ENCODE results near the gene MGME1. TPM values are rescaled to one million over a fixed set of nuclear protein-coding genes. Genes with fewer than 3 reads are reported as not detected.

Gene MGME1
- polyA plus RNA-seq, 4 donors = 10.5 to 41.5 (median 14.0) TPM

DNA sequence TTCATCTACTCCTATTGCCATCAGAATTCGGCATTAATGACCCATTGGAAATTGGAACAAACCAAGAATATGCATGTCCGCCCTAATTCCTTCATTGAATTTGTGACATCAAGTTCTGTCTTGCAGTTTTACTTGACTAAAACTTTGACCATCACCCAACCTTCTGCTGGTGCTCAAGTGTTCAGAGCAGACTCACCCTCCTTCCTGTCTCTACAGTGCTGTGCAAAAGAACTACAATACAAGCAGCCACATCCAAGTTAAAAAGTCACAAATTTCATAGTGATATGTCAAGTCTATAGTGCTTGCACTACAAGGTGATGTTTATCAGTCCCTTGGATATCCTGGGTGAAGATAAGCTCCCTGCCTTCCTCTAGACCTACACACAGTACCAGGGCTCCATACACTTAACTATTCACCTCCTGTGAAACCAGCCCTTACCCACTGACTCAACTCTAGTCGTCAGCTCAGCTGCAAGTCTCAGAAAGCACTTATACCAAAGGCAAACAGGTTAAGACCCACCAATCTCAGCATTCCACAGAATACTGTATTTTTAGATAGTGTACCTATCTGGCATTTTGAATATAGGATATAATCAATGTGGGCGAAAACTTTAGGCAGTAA is 23.9 kb upstream of the MGME1 start:
- Histone ChIP-seq H3K9me3 (ENCODE audit: control insufficient read depth in 2 of 2, insufficient read depth in 1 of 2, low read depth in 1 of 2, low read length in 1 of 2) (no peaks in the 10 kb centered on the region), H3K4me3 (ENCODE audit: low read depth in 1 of 3, low read length in 3 of 3) (no peak overlapping the region), H3K36me3 (ENCODE audit: control insufficient read depth in 3 of 3, insufficient read depth in 2 of 3, low read depth in 1 of 3, low read length in 3 of 3) (peaks cover 32 to 44% (median 37%) of the 10 kb centered on the region in 3 donors), H3K27me3 (ENCODE audit: control insufficient read depth in 3 of 3, insufficient read depth in 3 of 3, low read length in 3 of 3) (no peaks in the 10 kb centered on the region), H3K4me1 (ENCODE audit: control insufficient read depth in 3 of 3, insufficient read depth in 2 of 3, low read depth in 1 of 3, low read length in 2 of 3) (no peaks in the 10 kb centered on the region), H3K27ac (ENCODE audit: low read depth in 1 of 3, low read length in 2 of 3) (no peak overlapping the region)
- 87 to 98% (median 91%) methylated on average over 4 of the region's 4 CpGs for WGBS, 3 donors
- no peak for DNase-seq
- no peak for FAIRE-seq

DNA sequence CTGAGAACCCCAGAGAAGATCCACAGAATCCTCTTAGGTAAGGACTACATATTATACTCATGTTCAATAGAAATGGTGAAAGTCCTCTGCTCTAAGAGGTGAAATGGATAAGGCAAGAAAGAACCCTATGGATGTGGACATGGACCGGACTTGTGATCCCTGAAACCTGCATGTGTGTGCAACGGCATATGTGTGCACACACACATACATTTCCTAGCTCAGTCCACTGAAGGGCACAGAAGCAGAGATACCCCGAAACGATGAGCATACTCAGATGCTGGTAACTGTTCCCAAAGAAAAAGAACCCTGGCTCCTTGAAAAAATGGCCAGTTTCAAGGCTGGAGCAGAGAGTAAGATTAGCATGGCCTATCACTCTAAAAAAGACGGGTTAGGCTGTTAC is 22.8 kb upstream of the MGME1 start:
- Histone ChIP-seq H3K9me3 (ENCODE audit: control insufficient read depth in 2 of 2, insufficient read depth in 1 of 2, low read depth in 1 of 2, low read length in 1 of 2) (no peaks in the 10 kb centered on the region), H3K27ac (ENCODE audit: low read depth in 1 of 3, low read length in 2 of 3) (no peak overlapping the region), H3K4me1 (ENCODE audit: control insufficient read depth in 3 of 3, insufficient read depth in 2 of 3, low read depth in 1 of 3, low read length in 2 of 3) (no peaks in the 10 kb centered on the region), H3K36me3 (ENCODE audit: control insufficient read depth in 3 of 3, insufficient read depth in 2 of 3, low read depth in 1 of 3, low read length in 3 of 3) (peaks cover 37 to 46% (median 37%) of the 10 kb centered on the region in 3 donors), H3K4me3 (ENCODE audit: low read depth in 1 of 3, low read length in 3 of 3) (no peak overlapping the region), H3K27me3 (ENCODE audit: control insufficient read depth in 3 of 3, insufficient read depth in 3 of 3, low read length in 3 of 3) (no peaks in the 10 kb centered on the region)
- 92 to 96% (median 95%) methylated on average over 5 of the region's 5 CpGs for WGBS, 3 donors
- FAIRE-seq (no peak), DNase-seq (no peak)

DNA sequence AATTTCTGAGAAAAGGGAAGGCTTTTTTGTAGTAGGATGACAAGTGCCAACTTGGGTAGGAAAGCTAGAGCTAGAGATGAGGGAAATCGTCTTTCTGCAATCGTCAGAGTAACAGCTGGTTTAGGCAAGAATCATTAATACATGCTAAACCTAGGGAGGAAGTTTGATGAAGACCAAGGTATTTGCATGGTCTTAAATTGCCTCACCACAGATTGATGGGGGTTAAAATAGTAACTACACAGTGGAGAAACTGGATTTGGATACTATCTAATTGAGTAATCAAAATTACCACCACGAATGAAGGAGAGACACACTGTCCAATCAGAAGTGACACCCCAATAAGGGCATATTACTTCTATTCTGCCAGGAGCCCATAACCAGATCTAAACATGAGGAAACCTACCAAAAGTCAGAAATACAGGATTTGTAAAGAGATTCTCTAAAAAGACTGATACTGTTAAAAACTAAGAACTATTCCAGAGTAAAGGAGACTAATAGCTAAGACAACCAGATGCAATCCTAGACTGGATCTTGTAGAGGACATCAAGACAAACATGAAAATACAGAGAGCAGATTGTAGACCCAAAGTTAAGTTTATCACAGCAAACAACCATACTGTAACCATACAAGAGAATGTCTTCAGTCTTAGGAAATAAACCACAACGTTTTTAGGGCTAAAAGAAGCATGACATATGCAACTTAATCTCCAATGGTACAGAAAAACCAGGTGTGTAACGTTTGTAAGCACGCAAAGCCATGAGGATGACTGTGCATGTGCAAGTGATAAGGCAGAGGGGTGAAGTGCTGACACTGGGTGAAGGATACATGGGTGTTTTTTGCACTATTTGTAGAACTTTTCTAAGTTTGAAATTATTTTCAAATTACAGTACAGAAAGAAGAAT is 22.0 kb upstream of the MGME1 start:
- no peak overlapping the region for H3K27ac ChIP-seq (ENCODE audit: low read depth in 1 of 3, low read length in 2 of 3)
- no peaks in the 10 kb centered on the region for H3K9me3 ChIP-seq (ENCODE audit: control insufficient read depth in 2 of 2, insufficient read depth in 1 of 2, low read depth in 1 of 2, low read length in 1 of 2)
- H3K36me3 ChIP-seq (ENCODE audit: control insufficient read depth in 3 of 3, insufficient read depth in 2 of 3, low read depth in 1 of 3, low read length in 3 of 3) = peaks cover 31 to 45% (median 36%) of the 10 kb centered on the region in 3 donors
- WGBS, 3 donors = 61 to 74% (median 70%) methylated on average over 6 of the region's 6 CpGs
- H3K4me3 ChIP-seq (ENCODE audit: low read depth in 1 of 3, low read length in 3 of 3) = no peak overlapping the region
- no peak for FAIRE-seq
- no peaks in the 10 kb centered on the region for H3K27me3 ChIP-seq (ENCODE audit: control insufficient read depth in 3 of 3, insufficient read depth in 3 of 3, low read length in 3 of 3)
- no peak for DNase-seq
- H3K4me1 ChIP-seq (ENCODE audit: control insufficient read depth in 3 of 3, insufficient read depth in 2 of 3, low read depth in 1 of 3, low read length in 2 of 3) = no peaks in the 10 kb centered on the region

DNA sequence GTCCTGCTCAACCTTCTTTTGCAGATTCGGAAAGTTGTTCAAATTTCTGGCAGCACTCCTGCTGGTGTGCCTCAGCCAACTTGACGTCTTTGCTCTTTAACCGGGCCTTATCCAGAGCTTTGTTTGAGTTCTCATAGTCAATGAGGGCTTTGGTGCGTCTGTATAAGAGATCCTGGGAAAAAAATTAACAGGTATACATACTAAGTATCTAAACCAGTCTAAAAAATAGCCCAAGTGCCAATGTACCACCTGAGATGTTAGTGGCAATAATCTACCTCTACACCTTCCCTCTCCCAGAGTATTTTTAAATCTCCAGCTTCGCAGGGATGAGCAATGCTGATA is 21.4 kb upstream of the MGME1 start:
- FAIRE-seq = no peak
- Histone ChIP-seq H3K27ac (ENCODE audit: low read depth in 1 of 3, low read length in 2 of 3) (no peak overlapping the region), H3K4me1 (ENCODE audit: control insufficient read depth in 3 of 3, insufficient read depth in 2 of 3, low read depth in 1 of 3, low read length in 2 of 3) (no peaks in the 10 kb centered on the region), H3K36me3 (ENCODE audit: control insufficient read depth in 3 of 3, insufficient read depth in 2 of 3, low read depth in 1 of 3, low read length in 3 of 3) (peaks cover 30 to 44% (median 35%) of the 10 kb centered on the region in 3 donors), H3K27me3 (ENCODE audit: control insufficient read depth in 3 of 3, insufficient read depth in 3 of 3, low read length in 3 of 3) (no peaks in the 10 kb centered on the region), H3K4me3 (ENCODE audit: low read depth in 1 of 3, low read length in 3 of 3) (no peak overlapping the region), H3K9me3 (ENCODE audit: control insufficient read depth in 2 of 2, insufficient read depth in 1 of 2, low read depth in 1 of 2, low read length in 1 of 2) (no peaks in the 10 kb centered on the region)
- 70 to 81% (median 78%) methylated on average over 5 of the region's 5 CpGs for WGBS, 3 donors
- no peak for DNase-seq

DNA sequence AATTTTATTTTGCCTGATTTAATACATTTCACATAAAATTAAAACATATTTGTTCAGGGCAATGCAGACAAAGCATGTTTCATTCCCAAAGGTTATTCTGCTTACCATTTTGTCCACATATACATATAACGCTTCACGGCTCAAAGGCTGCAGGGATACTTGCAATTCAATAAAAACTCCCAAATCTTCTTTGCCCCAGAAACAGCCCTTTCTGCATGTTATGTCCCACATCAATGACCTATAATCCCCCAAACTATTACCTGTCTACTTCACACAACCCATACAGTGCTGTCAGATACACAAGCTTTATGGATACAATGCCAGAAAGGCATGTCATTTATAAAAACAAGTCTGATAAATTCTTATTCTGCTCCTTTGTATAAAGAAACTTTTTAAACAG is 20.4 kb upstream of the MGME1 start:
- no peak for FAIRE-seq
- no peaks in the 10 kb centered on the region for H3K9me3 ChIP-seq (ENCODE audit: control insufficient read depth in 2 of 2, insufficient read depth in 1 of 2, low read depth in 1 of 2, low read length in 1 of 2)

DNA sequence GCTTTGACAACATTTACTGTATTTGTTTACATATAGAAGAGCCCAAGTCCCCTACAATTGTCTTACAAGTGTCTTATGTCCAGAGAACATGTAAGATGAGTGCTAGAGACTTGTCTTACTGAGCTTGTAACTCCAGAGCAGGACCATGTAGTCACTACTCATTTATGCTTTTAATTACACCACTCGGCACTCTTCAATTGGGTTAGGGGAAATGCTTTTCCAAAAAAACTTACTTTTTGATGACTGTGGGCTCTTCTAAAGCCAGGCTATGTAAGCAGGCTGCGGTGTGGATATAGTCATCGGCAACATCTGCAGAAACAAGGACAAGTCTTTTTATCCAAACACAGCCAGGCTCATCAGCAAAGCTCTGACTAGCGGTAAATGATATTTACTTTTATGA is 18.9 kb upstream of the MGME1 start:
- FAIRE-seq (no peak), DNase-seq (no peak)
- WGBS, 3 donors = 96 to 98% (median 96%) methylated on average over 4 of the region's 4 CpGs
- Histone ChIP-seq H3K27me3 (ENCODE audit: control insufficient read depth in 3 of 3, insufficient read depth in 3 of 3, low read length in 3 of 3) (no peaks in the 10 kb centered on the region), H3K27ac (ENCODE audit: low read depth in 1 of 3, low read length in 2 of 3) (no peak overlapping the region), H3K36me3 (ENCODE audit: control insufficient read depth in 3 of 3, insufficient read depth in 2 of 3, low read depth in 1 of 3, low read length in 3 of 3) (peaks cover 33 to 44% (median 38%) of the 10 kb centered on the region in 3 donors), H3K9me3 (ENCODE audit: control insufficient read depth in 2 of 2, insufficient read depth in 1 of 2, low read depth in 1 of 2, low read length in 1 of 2) (no peaks in the 10 kb centered on the region), H3K4me1 (ENCODE audit: control insufficient read depth in 3 of 3, insufficient read depth in 2 of 3, low read depth in 1 of 3, low read length in 2 of 3) (no peaks in the 10 kb centered on the region), H3K4me3 (ENCODE audit: low read depth in 1 of 3, low read length in 3 of 3) (no peak overlapping the region)

More for the DNA sequence above, 20.4 kb upstream of the MGME1 start:
- Histone ChIP-seq H3K36me3 (ENCODE audit: control insufficient read depth in 3 of 3, insufficient read depth in 2 of 3, low read depth in 1 of 3, low read length in 3 of 3) (peaks cover 30 to 43% (median 34%) of the 10 kb centered on the region in 3 donors), H3K27me3 (ENCODE audit: control insufficient read depth in 3 of 3, insufficient read depth in 3 of 3, low read length in 3 of 3) (no peaks in the 10 kb centered on the region), H3K27ac (ENCODE audit: low read depth in 1 of 3, low read length in 2 of 3) (no peak overlapping the region), H3K4me1 (ENCODE audit: control insufficient read depth in 3 of 3, insufficient read depth in 2 of 3, low read depth in 1 of 3, low read length in 2 of 3) (no peaks in the 10 kb centered on the region), H3K4me3 (ENCODE audit: low read depth in 1 of 3, low read length in 3 of 3) (no peak overlapping the region)
- DNase-seq = no peak
- WGBS, 3 donors = 96 to 100% (median 98%) methylated on average over 2 of the region's 2 CpGs

DNA sequence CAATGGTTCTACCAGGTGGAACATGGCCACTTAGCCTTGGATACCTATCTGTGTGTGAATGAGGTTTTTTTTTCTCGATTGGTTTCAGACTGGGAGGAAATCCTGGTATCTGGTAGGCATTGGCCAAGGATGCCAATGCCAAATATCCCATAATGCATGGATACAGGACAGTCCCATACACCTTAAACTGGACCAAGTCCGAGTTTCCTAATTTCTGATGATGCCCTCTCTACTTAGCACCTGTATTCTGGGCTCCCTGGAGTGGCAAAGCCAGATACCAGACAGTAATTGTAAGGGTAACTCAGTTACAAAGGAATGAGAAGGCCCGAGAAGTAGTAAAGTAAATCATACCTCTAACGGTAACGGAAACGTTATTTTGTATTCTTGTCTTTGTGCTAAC is 18.1 kb upstream of the MGME1 start:
- Histone ChIP-seq H3K9me3 (ENCODE audit: control insufficient read depth in 2 of 2, insufficient read depth in 1 of 2, low read depth in 1 of 2, low read length in 1 of 2) (no peaks in the 10 kb centered on the region), H3K27ac (ENCODE audit: low read depth in 1 of 3, low read length in 2 of 3) (no peak overlapping the region), H3K4me3 (ENCODE audit: low read depth in 1 of 3, low read length in 3 of 3) (no peak overlapping the region), H3K27me3 (ENCODE audit: control insufficient read depth in 3 of 3, insufficient read depth in 3 of 3, low read length in 3 of 3) (no peaks in the 10 kb centered on the region), H3K4me1 (ENCODE audit: control insufficient read depth in 3 of 3, insufficient read depth in 2 of 3, low read depth in 1 of 3, low read length in 2 of 3) (no peaks in the 10 kb centered on the region), H3K36me3 (ENCODE audit: control insufficient read depth in 3 of 3, insufficient read depth in 2 of 3, low read depth in 1 of 3, low read length in 3 of 3) (peaks cover 34 to 42% (median 35%) of the 10 kb centered on the region in 3 donors)
- WGBS, 3 donors = 76 to 85% (median 83%) methylated on average over 6 of the region's 6 CpGs
- FAIRE-seq = no peak
- DNase-seq = no peak

DNA sequence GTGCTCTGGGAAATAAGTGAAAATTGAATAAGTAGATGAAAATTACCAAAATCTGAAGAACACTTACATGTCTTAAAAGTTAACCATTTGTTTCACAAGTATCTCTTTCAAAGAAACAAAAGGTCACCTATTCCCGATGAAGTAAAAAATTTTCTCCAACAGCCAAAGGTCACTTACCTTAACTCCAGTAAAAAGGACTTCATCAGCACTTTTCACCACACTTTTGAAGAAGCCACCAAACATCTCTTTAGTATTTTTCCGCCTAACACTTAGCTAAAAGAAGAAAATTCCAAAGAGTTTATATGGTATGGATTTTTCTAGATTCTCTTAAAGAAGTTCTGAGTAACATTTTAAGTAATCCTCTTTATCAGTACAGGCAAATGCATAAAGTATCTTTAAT is 17.5 kb upstream of the MGME1 start:
- Histone ChIP-seq H3K27ac (ENCODE audit: low read depth in 1 of 3, low read length in 2 of 3) (no peak overlapping the region), H3K4me1 (ENCODE audit: control insufficient read depth in 3 of 3, insufficient read depth in 2 of 3, low read depth in 1 of 3, low read length in 2 of 3) (no peaks in the 10 kb centered on the region), H3K36me3 (ENCODE audit: control insufficient read depth in 3 of 3, insufficient read depth in 2 of 3, low read depth in 1 of 3, low read length in 3 of 3) (peaks cover 33 to 41% (median 35%) of the 10 kb centered on the region in 3 donors), H3K27me3 (ENCODE audit: control insufficient read depth in 3 of 3, insufficient read depth in 3 of 3, low read length in 3 of 3) (no peaks in the 10 kb centered on the region), H3K9me3 (ENCODE audit: control insufficient read depth in 2 of 2, insufficient read depth in 1 of 2, low read depth in 1 of 2, low read length in 1 of 2) (no peaks in the 10 kb centered on the region), H3K4me3 (ENCODE audit: low read depth in 1 of 3, low read length in 3 of 3) (no peak overlapping the region)
- 77 to 84% (median 78%) methylated on average over 2 of the region's 2 CpGs for WGBS, 3 donors
- DNase-seq = no peak
- no peak for FAIRE-seq

All from small intestine (tissue), 7 donors.